Esophagus muscularis mucosa (tissue), 4 donors: ENCODE results near the gene C16orf95. TPM values are rescaled to one million over a fixed set of nuclear protein-coding genes. Genes with fewer than 3 reads are reported as not detected.
"Not testable (repeated sequence)": the region's sequence is repeated elsewhere in the genome, so short reads cannot be mapped to it uniquely, and the experiment has no call there.

ENCODE experiments used
- DNase-seq: peaks from one replicate; pipeline ENCODE4 v3.0.0-alpha.2; 2017; ENCODE audit errors: extremely low spot score
- H3K27ac ChIP-seq, 4 donors: fragments of 200-600 bp; sonication (generic); replicated peaks in 1 of 4; 1 replicate in 3 of 4; 2 replicates in 1 of 4; pipeline ENCODE4 v1.5.1; 2016 to 2019; ENCODE audit warnings: mild to moderate bottlenecking in 1 of 4
- H3K27me3 ChIP-seq, 4 donors: fragments of 200-600 bp; sonication (generic); one replicate each; pipeline versions ENCODE4 v1.5.1 to v1.6.0; 2016 to 2019
- H3K36me3 ChIP-seq, 4 donors: fragments of 200-600 bp; sonication (generic); one replicate each; pipeline ENCODE4 v1.5.1; 2016 to 2019
- H3K4me1 ChIP-seq, 4 donors: fragments of 200-600 bp; sonication (generic); one replicate each; pipeline ENCODE4 v1.5.1; 2016 to 2019
- H3K4me3 ChIP-seq, 4 donors: fragments of 200-600 bp; sonication (generic); 1 replicate in 2 of 4; 2 replicates in 2 of 4; pipeline ENCODE4 v1.5.1; 2016 to 2019; ENCODE audit warnings: mild to moderate bottlenecking in 4 of 4, moderate library complexity in 1 of 4
- H3K9me3 ChIP-seq, 4 donors: fragments of 200-600 bp; sonication (generic); 1 replicate in 3 of 4; 2 replicates in 1 of 4; pipeline ENCODE4 v1.5.1; 2016 to 2019
- EP300 ChIP-seq: sonication (generic); formaldehyde crosslinking; IDR thresholded peaks from one replicate; pipeline ENCODE4 v1.6.1; 2017; ENCODE audit warnings: antibody characterized with exemption
- POLR2A ChIP-seq: fragments of 450-650 bp; IDR thresholded peaks from one replicate; pipeline ENCODE4 v1.6.1; 2017; ENCODE audit warnings: antibody characterized with exemption, moderate library complexity, mild to moderate bottlenecking, low read depth
- POLR2AphosphoS5 ChIP-seq, 2 donors: sonication (generic); formaldehyde crosslinking; IDR thresholded peaks; one replicate each; pipeline ENCODE4 v1.6.1; 2017; ENCODE audit warnings: antibody characterized with exemption in 2 of 2
- WGBS: methylation state at CpG from one replicate; pipeline ENCODE4 v1.1.5; 2018; 5-methylcytosine and 5-hydroxymethylcytosine counted together
- intact Hi-C: fragments of 100-400 bp; cut with DNase I; formaldehyde crosslinking; loops from one replicate; pipeline ENCODE4 v1.15.1; 2023
- total RNA-seq, 4 donors: library from RNA; depleted of rRNA; stranded (reverse); fragments of >200 nt; gene quantifications; one replicate each; pipeline versions ENCODE4 v1.1.0 to v1.2.1, GENCODE V29; 2016
- TF ChIP-seq, protein P1 (sequence below), 3 experiments: fragments of 200-600 bp in 2 of 3; fragments of 450-650 bp in 1 of 3; sonication (generic) in 2 of 3; IDR thresholded peaks; one replicate each; pipeline ENCODE4 v1.5.1; 2017 to 2019; ENCODE audit warnings: antibody characterized with exemption in 3 of 3, mild to moderate bottlenecking in 2 of 3, moderate library complexity in 1 of 3

C16orf95 gene
- total RNA-seq, 4 donors from 2014 or later: 0.50 to 3.2 (median 1.8) TPM

GRCh38 chr16:87267566-87267965, 49.6 kb downstream of the C16orf95 start:
- Histone ChIP-seq H3K36me3 (no peaks in the 10 kb centered on the region), H3K9me3 (no peaks in the 10 kb centered on the region), H3K27me3 (no peaks in the 10 kb centered on the region), H3K27ac (no peak overlapping the region), H3K4me1 (no peaks in the 10 kb centered on the region), H3K4me3 (no peak overlapping the region)
- intact Hi-C loops: no loop called here
- DNase-seq: no peak
- WGBS: 91% methylated on average over 8 of the region's 8 CpGs
- TF ChIP-seq POLR2A: no peak
- no peak for TF ChIP-seq POLR2AphosphoS5 (IDR thresholded peaks at IDR 0.05)
- TF ChIP-seq, protein P1, sequence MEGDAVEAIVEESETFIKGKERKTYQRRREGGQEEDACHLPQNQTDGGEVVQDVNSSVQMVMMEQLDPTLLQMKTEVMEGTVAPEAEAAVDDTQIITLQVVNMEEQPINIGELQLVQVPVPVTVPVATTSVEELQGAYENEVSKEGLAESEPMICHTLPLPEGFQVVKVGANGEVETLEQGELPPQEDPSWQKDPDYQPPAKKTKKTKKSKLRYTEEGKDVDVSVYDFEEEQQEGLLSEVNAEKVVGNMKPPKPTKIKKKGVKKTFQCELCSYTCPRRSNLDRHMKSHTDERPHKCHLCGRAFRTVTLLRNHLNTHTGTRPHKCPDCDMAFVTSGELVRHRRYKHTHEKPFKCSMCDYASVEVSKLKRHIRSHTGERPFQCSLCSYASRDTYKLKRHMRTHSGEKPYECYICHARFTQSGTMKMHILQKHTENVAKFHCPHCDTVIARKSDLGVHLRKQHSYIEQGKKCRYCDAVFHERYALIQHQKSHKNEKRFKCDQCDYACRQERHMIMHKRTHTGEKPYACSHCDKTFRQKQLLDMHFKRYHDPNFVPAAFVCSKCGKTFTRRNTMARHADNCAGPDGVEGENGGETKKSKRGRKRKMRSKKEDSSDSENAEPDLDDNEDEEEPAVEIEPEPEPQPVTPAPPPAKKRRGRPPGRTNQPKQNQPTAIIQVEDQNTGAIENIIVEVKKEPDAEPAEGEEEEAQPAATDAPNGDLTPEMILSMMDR (IDR thresholded peaks at IDR 0.05): no peak
- TF ChIP-seq EP300: no peak

DNA sequence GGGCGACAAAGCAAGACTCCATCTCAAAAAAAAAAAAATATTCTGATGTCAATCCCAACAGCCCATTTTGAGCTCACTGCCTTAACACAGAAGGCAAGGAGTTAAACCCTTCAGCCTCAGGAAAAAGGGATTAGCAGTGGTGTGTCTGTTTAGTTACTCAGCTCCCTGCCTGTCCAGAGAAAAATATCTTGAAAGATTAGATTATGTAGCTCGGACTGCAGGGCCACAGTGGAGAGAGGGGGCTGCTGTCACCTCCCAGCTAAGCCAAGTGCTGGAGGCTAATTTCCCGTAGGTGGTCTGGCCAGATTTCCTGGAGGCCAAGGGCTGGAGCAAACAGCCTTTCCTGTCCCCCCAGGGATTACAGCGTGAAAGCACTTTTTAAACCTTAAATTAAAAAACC, 50.3 kb downstream of the C16orf95 start:
- intact Hi-C loops: no loop called here
- H3K27ac ChIP-seq: no peak overlapping the region
- H3K4me1 ChIP-seq: no peaks in the 10 kb centered on the region
- no peak for TF ChIP-seq POLR2A
- TF ChIP-seq EP300: no peak
- no peaks in the 10 kb centered on the region for H3K27me3 ChIP-seq
- WGBS: 44% methylated on average over 4 of the region's 4 CpGs
- H3K36me3 ChIP-seq: no peaks in the 10 kb centered on the region
- DNase-seq: no peak
- no peak overlapping the region for H3K4me3 ChIP-seq
- H3K9me3 ChIP-seq: no peaks in the 10 kb centered on the region

DNA sequence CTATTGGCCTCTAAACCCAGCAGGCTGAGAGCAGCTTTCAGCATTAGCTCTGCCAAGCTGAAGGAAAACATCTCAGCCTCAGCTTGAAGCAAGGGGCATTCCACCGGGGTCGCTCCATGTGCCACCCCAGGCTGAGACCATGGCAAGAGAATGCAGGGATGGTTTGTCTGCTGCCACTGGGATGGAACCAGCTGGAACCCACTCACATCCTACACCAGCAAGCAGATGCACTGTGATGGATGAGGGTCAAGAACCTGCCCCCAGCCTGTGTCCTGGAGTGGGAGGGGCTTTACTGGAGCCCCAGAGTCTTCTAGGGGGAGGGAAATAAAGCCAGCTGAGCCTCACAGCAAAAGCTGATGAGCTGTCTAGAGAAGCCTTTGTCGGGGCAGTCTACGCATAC, 51.9 kb downstream of the C16orf95 start:
- Histone ChIP-seq H3K4me3 (no peak overlapping the region), H3K36me3 (no peaks in the 10 kb centered on the region), H3K27ac (no peak overlapping the region), H3K4me1 (no peaks in the 10 kb centered on the region), H3K9me3 (no peaks in the 10 kb centered on the region), H3K27me3 (no peaks in the 10 kb centered on the region)
- no peak for TF ChIP-seq EP300
- TF ChIP-seq, protein P1 (IDR thresholded peaks at IDR 0.05): no peak
- TF ChIP-seq POLR2A: no peak
- TF ChIP-seq POLR2AphosphoS5 (IDR thresholded peaks at IDR 0.05): no peak
- DNase-seq: no peak
- intact Hi-C loops: no loop called here
- 79% methylated on average over 2 of the region's 4 CpGs for WGBS

DNA sequence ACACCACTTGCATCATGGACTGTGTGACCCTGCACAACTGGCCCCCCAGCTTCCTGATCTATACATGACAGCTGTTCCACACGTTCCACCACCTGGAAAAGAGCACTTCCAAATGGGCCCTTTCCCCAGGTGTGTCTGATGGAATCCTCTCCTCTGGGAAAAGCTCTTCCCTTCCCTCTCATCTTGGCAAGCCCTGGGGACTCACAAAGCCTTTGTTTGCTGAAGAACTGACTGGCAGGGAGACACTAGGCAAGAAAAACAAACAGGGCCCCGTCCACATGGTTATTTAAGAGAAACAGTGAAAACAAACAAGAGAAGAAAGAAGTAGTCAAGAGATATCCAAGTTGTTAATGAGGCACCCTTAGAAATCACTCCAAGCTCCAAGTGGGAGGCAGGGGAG, 52.6 kb downstream of the C16orf95 start:
- no peaks in the 10 kb centered on the region for H3K4me1 ChIP-seq
- TF ChIP-seq, protein P1 (IDR thresholded peaks at IDR 0.05): no peak
- TF ChIP-seq POLR2A: no peak
- TF ChIP-seq POLR2AphosphoS5 (IDR thresholded peaks at IDR 0.05): no peak
- TF ChIP-seq EP300: no peak
- H3K36me3 ChIP-seq: no peaks in the 10 kb centered on the region
- DNase-seq: no peak
- no peaks in the 10 kb centered on the region for H3K27me3 ChIP-seq
- H3K4me3 ChIP-seq: no peak overlapping the region
- H3K9me3 ChIP-seq: no peaks in the 10 kb centered on the region
- WGBS: 60% methylated on average over 2 of the region's 2 CpGs
- intact Hi-C loops: no loop called here
- H3K27ac ChIP-seq: no peak overlapping the region

DNA sequence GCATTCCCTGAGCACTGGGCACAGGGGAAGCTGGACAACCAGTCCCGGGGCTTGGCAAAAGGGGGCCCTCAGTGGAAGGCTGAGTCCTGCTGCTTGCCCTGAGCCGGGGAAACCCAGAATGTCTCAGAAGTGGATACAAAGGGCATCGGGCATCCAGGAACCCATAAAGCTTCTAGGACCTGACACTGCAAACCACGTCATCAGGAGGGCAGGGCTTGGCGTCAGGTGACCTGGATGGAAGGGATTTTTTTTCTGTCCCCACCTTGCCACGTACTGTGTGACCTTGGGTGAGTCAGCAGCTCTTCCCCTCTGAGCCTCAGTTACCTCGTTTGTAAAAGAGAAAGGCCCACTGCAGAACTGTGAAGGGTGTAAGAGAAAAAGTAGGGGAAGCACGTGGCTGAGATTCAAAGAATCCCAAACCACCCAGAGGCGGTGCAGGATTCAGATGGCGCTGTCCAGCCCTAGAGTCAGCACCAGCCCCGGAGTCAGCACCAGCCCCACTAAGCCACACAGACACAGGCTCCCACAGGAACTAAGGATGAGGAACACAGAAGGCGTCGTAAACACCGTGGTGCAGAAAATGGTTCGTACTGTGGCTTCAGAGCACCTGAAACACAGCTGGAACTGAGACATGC, 53.7 kb downstream of the C16orf95 start:
- Histone ChIP-seq H3K36me3 (no peaks in the 10 kb centered on the region), H3K27me3 (no peaks in the 10 kb centered on the region), H3K4me1 (no peaks in the 10 kb centered on the region), H3K27ac (no peak overlapping the region), H3K4me3 (no peak overlapping the region), H3K9me3 (no peaks in the 10 kb centered on the region)
- WGBS: 88% methylated on average over 13 of the region's 15 CpGs
- intact Hi-C loops: no loop called here
- TF ChIP-seq POLR2A: no peak
- DNase-seq: no peak

DNA sequence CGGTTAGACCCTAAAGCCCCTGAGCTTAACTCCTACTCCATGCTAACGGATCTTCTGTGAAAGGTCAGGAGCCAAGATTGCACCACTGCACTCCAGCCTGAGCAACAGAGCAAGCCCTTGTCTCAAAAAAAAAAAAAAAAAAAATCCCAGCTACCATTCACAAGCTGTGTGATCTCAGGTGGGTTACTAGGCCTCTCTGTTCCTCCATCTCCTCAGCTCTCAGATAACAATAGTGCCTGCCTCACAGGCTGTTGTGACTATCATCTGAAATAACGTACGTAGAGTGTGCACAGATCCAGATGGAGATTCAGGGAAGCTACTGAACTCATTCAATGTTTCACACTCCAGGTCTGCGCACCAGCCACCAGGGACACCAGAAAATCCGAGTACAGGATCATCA, 57.8 kb downstream of the C16orf95 start:
- intact Hi-C loops: no loop called here
- no peak overlapping the region for H3K4me3 ChIP-seq
- no peaks in the 10 kb centered on the region for H3K4me1 ChIP-seq
- no peaks in the 10 kb centered on the region for H3K27me3 ChIP-seq
- no peak overlapping the region for H3K27ac ChIP-seq
- no peaks in the 10 kb centered on the region for H3K9me3 ChIP-seq
- H3K36me3 ChIP-seq: no peaks in the 10 kb centered on the region
- TF ChIP-seq POLR2A: no peak
- TF ChIP-seq, protein P1 (IDR thresholded peaks at IDR 0.05): no peak
- TF ChIP-seq POLR2AphosphoS5 (IDR thresholded peaks at IDR 0.05): no peak
- TF ChIP-seq EP300: no peak
- WGBS: 84% methylated on average over 6 of the region's 6 CpGs
- DNase-seq: no peak

GRCh38 chr16:87258653-87259052, 58.5 kb downstream of the C16orf95 start:
- DNase-seq, H3K27me3 ChIP-seq, H3K36me3 ChIP-seq, H3K9me3 ChIP-seq, intact Hi-C loops, H3K4me1 ChIP-seq, H3K4me3 ChIP-seq, H3K27ac ChIP-seq: not testable (repeated sequence)
- 96% methylated on average over 3 of the region's 3 CpGs for WGBS
